Natural killer cell (primary cell): Measurements from ENCODE around the gene EEF1A2. TPM values are rescaled to one million over a fixed set of nuclear protein-coding genes. Genes with fewer than 3 reads are reported as not detected.

ENCODE experiments used
- ATAC-seq, 3 donors: fragments of 150-1000 bp in 2 of 3; fragments of 200-7000 bp in 1 of 3; cut with Tn5 transposase; 1 replicate in 1 of 3; 2 replicates in 2 of 3; pipeline ENCODE4 v1.10.0; 2021; ENCODE audit warnings: mild to moderate bottlenecking in 2 of 3, moderate library complexity in 2 of 3
- DNase-seq, 2 donors: peaks; one replicate each; pipeline versions ENCODE4 v3.0.0 to v3.0.0-alpha.2; 2013 to 2021; ENCODE audit warnings: mixed read lengths in 1 of 2
- H3K27ac ChIP-seq: one replicate; pipeline ENCODE4 v1.5.1; 2013; ENCODE audit warnings: mild to moderate bottlenecking, low read length
- H3K27me3 ChIP-seq: one replicate; pipeline ENCODE4 v1.6.1; 2013; ENCODE audit warnings: low read length; ENCODE audit not compliant: control insufficient read depth, insufficient read depth
- H3K36me3 ChIP-seq: one replicate; pipeline ENCODE4 v1.6.1; 2013; ENCODE audit warnings: low read length; ENCODE audit not compliant: control insufficient read depth, insufficient read depth
- H3K4me1 ChIP-seq: one replicate; pipeline ENCODE4 v1.6.1; 2013; ENCODE audit warnings: low read length; ENCODE audit not compliant: control insufficient read depth, insufficient read depth
- H3K4me3 ChIP-seq: one replicate; pipeline ENCODE4 v1.5.1; 2013; ENCODE audit warnings: low read length
- H3K9me3 ChIP-seq: one replicate; pipeline ENCODE4 v1.6.1; 2013; ENCODE audit warnings: low read length; ENCODE audit not compliant: control insufficient read depth, insufficient read depth
- H3K27ac Mint-ChIP-seq, 2 donors: one replicate each; pipeline ENCODE4 v1.8.0; 2022; ENCODE audit warnings: mild to moderate bottlenecking in 2 of 2, mixed read lengths in 2 of 2, moderate library complexity in 1 of 2
- H3K27me3 Mint-ChIP-seq, 2 donors: one replicate each; pipeline ENCODE4 v1.8.0; 2022; ENCODE audit warnings: low read depth in 2 of 2, mixed read lengths in 2 of 2
- H3K36me3 Mint-ChIP-seq: one replicate; pipeline ENCODE4 v1.8.0; 2022; ENCODE audit warnings: mixed read lengths
- H3K4me1 Mint-ChIP-seq, 2 donors: one replicate each; pipeline ENCODE4 v1.8.0; 2022; ENCODE audit warnings: mixed read lengths in 2 of 2
- H3K4me3 Mint-ChIP-seq: one replicate; pipeline ENCODE4 v1.8.0; 2022; ENCODE audit warnings: mild to moderate bottlenecking, moderate library complexity, mixed read lengths
- H3K9me3 Mint-ChIP-seq, 2 donors: one replicate each; pipeline ENCODE4 v1.8.0; 2022; ENCODE audit warnings: mixed read lengths in 2 of 2
- WGBS: methylation state at CpG from one replicate; pipeline ENCODE4 v1.1.7; 2013; ENCODE audit warnings: missing lambda C conversion rate; ENCODE audit not compliant: insufficient coverage; 5-methylcytosine and 5-hydroxymethylcytosine counted together
- intact Hi-C: fragments of 100-400 bp; cut with micrococcal nuclease; formaldehyde crosslinking; loops from one replicate; pipeline ENCODE4 v1.14.2; 2022
- total RNA-seq, 4 donors: library from RNA; stranded (reverse); fragments of 120-200 nt in 1 of 4; gene quantifications; one replicate each; pipeline versions ENCODE4 v1.2.3 to v1.2.4, GENCODE V29; 2013 to 2022
- TF ChIP-seq, protein P1 (sequence below): fragments of 200-600 bp; IDR thresholded peaks from one replicate; pipeline ENCODE4 v1.8.0; 2022; ENCODE audit warnings: antibody characterized with exemption

Gene EEF1A2
- total RNA-seq, 3 donors from 2014 or later (not counting 1 experiment from before 2014, with no cell fraction given): 0.14 to 0.86 (median 0.35) TPM

- Mint-ChIP-seq H3K4me1 (peaks cover 9 to 17% of the 10 kb centered on the region in 2 donors), H3K4me3 (no peak overlapping the region), H3K27ac (no peak overlapping the region), H3K9me3 (peaks cover 3 to 7% of the 10 kb centered on the region in 2 donors), H3K36me3 (no peaks in the 10 kb centered on the region), H3K27me3 (no peaks in the 10 kb centered on the region)
- peaks cover 26% of the 10 kb centered on the region for H3K4me1 ChIP-seq
- no peak overlapping the region for H3K4me3 ChIP-seq
- no peak overlapping the region for H3K27ac ChIP-seq
- H3K9me3 ChIP-seq: no peaks in the 10 kb centered on the region
- H3K36me3 ChIP-seq: no peaks in the 10 kb centered on the region
- ATAC-seq (no peak), DNase-seq (no peak)
- TF ChIP-seq, protein P1, sequence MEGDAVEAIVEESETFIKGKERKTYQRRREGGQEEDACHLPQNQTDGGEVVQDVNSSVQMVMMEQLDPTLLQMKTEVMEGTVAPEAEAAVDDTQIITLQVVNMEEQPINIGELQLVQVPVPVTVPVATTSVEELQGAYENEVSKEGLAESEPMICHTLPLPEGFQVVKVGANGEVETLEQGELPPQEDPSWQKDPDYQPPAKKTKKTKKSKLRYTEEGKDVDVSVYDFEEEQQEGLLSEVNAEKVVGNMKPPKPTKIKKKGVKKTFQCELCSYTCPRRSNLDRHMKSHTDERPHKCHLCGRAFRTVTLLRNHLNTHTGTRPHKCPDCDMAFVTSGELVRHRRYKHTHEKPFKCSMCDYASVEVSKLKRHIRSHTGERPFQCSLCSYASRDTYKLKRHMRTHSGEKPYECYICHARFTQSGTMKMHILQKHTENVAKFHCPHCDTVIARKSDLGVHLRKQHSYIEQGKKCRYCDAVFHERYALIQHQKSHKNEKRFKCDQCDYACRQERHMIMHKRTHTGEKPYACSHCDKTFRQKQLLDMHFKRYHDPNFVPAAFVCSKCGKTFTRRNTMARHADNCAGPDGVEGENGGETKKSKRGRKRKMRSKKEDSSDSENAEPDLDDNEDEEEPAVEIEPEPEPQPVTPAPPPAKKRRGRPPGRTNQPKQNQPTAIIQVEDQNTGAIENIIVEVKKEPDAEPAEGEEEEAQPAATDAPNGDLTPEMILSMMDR: no peak
- H3K27me3 ChIP-seq: no peaks in the 10 kb centered on the region
- intact Hi-C loops: no loop called here
- whole genome bisulfite sequencing: 53% methylated on average over 24 of the region's 26 CpGs
These were observed 58.4 kb downstream of the EEF1A2 start for GRCh38 chr20:63440366-63440955.

DNA sequence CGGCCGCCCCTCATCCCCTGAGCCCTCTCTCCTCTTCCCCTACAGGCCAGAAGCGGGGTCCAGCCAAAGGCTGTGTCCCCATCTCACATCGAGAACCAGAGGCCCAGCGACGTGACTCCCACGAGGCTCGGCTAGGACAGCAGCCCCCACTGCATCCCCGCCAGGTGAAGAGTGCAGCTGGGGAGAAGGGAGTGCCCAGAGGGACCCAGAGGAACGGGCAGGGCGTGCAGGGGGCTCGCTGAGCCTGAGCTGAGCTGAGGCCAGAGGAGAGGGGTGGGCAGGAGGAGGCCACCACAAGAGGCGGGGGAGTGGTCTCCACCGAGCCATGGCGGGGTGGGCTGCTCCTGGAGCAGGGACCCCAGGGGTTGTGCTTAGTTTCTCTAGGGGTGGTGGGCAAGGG, 59.0 kb downstream of the EEF1A2 start:
- Histone ChIP-seq H3K9me3 (no peaks in the 10 kb centered on the region), H3K36me3 (no peaks in the 10 kb centered on the region), H3K4me3 (no peak overlapping the region), H3K4me1 (peaks cover 29% of the 10 kb centered on the region), H3K27me3 (no peaks in the 10 kb centered on the region), H3K27ac (no peak overlapping the region)
- ATAC-seq (no peak), DNase-seq (no peak)
- 90% methylated on average over 15 of the region's 15 CpGs for WGBS
- Mint-ChIP-seq H3K36me3 (no peaks in the 10 kb centered on the region), H3K9me3 (peaks cover 3 to 7% of the 10 kb centered on the region in 2 donors), H3K4me3 (no peak overlapping the region), H3K4me1 (peaks cover 10 to 20% of the 10 kb centered on the region in 2 donors), H3K27me3 (no peaks in the 10 kb centered on the region), H3K27ac (no peak overlapping the region)
- intact Hi-C loops: no loop called here
- TF ChIP-seq, protein P1: no peak

DNA sequence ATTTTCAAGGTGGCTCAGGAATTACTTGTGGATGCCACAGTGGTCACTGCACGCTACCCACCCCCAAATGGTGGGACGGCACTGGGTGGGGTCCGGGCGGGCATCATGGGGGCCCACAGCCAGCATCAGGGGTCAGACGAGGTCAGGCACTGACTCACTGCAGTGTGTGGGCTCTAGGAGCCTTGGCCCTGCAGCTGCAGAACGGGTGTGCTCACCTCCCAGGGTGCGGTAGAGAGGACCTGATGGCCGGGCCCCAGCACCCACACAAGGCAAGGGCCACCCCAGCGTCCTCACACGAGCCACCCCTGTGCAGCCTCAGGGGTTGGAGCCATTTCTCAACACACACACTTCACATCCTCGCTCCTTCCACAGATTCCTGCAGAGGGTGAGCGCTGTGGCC, 60.8 kb downstream of the EEF1A2 start:
- intact Hi-C loops: no loop called here
- Mint-ChIP-seq H3K4me1 (peaks cover 14 to 28% of the 10 kb centered on the region in 2 donors), H3K36me3 (no peaks in the 10 kb centered on the region), H3K9me3 (peaks cover 3 to 5% of the 10 kb centered on the region in 2 donors), H3K4me3 (no peak overlapping the region), H3K27me3 (no peaks in the 10 kb centered on the region), H3K27ac (no peak overlapping the region)
- no peak for DNase-seq
- no peaks in the 10 kb centered on the region for H3K9me3 ChIP-seq
- H3K4me3 ChIP-seq: no peak overlapping the region
- no peaks in the 10 kb centered on the region for H3K36me3 ChIP-seq
- 82% methylated on average over 12 of the region's 12 CpGs for WGBS
- H3K4me1 ChIP-seq: peaks cover 39% of the 10 kb centered on the region
- ATAC-seq: no peak
- TF ChIP-seq, protein P1: no peak
- no peaks in the 10 kb centered on the region for H3K27me3 ChIP-seq
- H3K27ac ChIP-seq: no peak overlapping the region

Other genes starting within 250 kb of the EEF1A2 start
- not detected for gene NKAIN4, start 244.6 kb downstream of the EEF1A2 start, total RNA-seq
- gene ARFGAP1, start 226.3 kb downstream of the EEF1A2 start, total RNA-seq: 100 to 1,000 TPM; 118 to 138 (median 127) TPM
- under 1 TPM in 2 of 3 donors, not detected in 1; 0.12 to 0.33 TPM for gene COL20A1, start 205.9 kb downstream of the EEF1A2 start, total RNA-seq
- gene CHRNA4, start 137.7 kb downstream of the EEF1A2 start, total RNA-seq: not detected
- gene KCNQ2, start 26.4 kb downstream of the EEF1A2 start, total RNA-seq: not detected
- 100 to 1,000 TPM in 2 of 3 donors, 10 to 100 TPM in 1; 95.5 to 197 (median 159) TPM for gene PPDPF, start 21.7 kb upstream of the EEF1A2 start, total RNA-seq
- under 1 TPM in 2 of 3 donors, not detected in 1; 0.16 to 0.48 TPM for gene PTK6, start 38.3 kb upstream of the EEF1A2 start, total RNA-seq
- gene SRMS, start 48.7 kb upstream of the EEF1A2 start, total RNA-seq: under 1 TPM in 2 of 3 donors, not detected in 1; 0.16 to 0.23 TPM
- under 1 TPM; 0.19 to 0.75 (median 0.25) TPM for gene FNDC11, start 55.1 kb upstream of the EEF1A2 start, total RNA-seq
- 10 to 100 TPM; 85.2 to 90.7 (median 89.4) TPM for gene HELZ2, start 75.2 kb upstream of the EEF1A2 start, total RNA-seq
- gene GMEB2, start 128.0 kb upstream of the EEF1A2 start, total RNA-seq: 10 to 100 TPM; 11.7 to 15.1 (median 14.6) TPM
- 10 to 100 TPM in 1 of 3 donors, 1 to 10 TPM in 2; 6.7 to 12.9 (median 8.3) TPM for gene STMN3, start 154.3 kb upstream of the EEF1A2 start, total RNA-seq
- gene RTEL1, start 159.2 kb upstream of the EEF1A2 start, total RNA-seq: 10 to 100 TPM; 36.3 to 52.0 (median 40.4) TPM
- not detected for gene TNFRSF6B, start 197.6 kb upstream of the EEF1A2 start, total RNA-seq
- gene ARFRP1, start 208.9 kb upstream of the EEF1A2 start, total RNA-seq: 10 to 100 TPM; 43.9 to 55.8 (median 50.6) TPM
- 10 to 100 TPM; 39.3 to 47.7 (median 46.1) TPM for gene ZGPAT, start 209.0 kb upstream of the EEF1A2 start, total RNA-seq
- gene LIME1, start 237.6 kb upstream of the EEF1A2 start, total RNA-seq: 10 to 100 TPM; 86.5 to 94.4 (median 91.7) TPM
- gene SLC2A4RG, start 240.7 kb upstream of the EEF1A2 start, total RNA-seq: 100 to 1,000 TPM in 1 of 3 donors, 10 to 100 TPM in 2; 90.4 to 100 (median 95.5) TPM